Mammary epithelial cell (primary cell): ENCODE data around the gene ZNRD2.

Experiments used
- CTCF ChIP-seq, 2 donors: IDR thresholded peaks in 1 of 2; conservative IDR thresholded peaks in 1 of 2; 2 replicates each; pipeline ENCODE4 v1.5.1; 2011 to 2012; ENCODE audit warnings: inconsistent platforms in 2 of 2, low read length in 2 of 2, mild to moderate bottlenecking in 2 of 2, control low read depth in 1 of 2, low read depth in 1 of 2; ENCODE audit not compliant: insufficient read depth in 1 of 2; ENCODE audit errors: extremely low read depth in 1 of 2
- EZH2 ChIP-seq: IDR thresholded peaks from 2 replicates; pipeline ENCODE4 v1.6.1; 2012; ENCODE audit warnings: low read length, inconsistent platforms, borderline replicate concordance

GRCh38 chr11:65560555-65561418 is 9.5 kb upstream of the ZNRD2 start:
- no peak for TF ChIP-seq CTCF (conservative IDR thresholded peaks at IDR 0.05 in 1 of 2, IDR thresholded peaks at IDR 0.05 in 1 of 2; ENCODE audit: extremely low read depth in 1 of 2, insufficient read depth in 1 of 2, low read depth in 1 of 2, low read length in 2 of 2)
- no peak for TF ChIP-seq EZH2
